22Rv1 (cell line): Measurements from ENCODE around the gene GHRH.

Source experiments
- H3K27ac ChIP-seq: fragments of 450-650 bp; 2 replicates; pipeline ENCODE4 v1.5.1; 2017
- ZFX ChIP-seq: fragments of 450-650 bp; IDR thresholded peaks from 2 replicates; pipeline ENCODE4 v1.6.1; 2017; ENCODE audit warnings: antibody characterized with exemption, borderline replicate concordance
- TF ChIP-seq, protein P1 (sequence below): fragments of 450-650 bp; IDR thresholded peaks from 2 replicates; pipeline ENCODE4 v1.5.1; 2017; ENCODE audit warnings: mild to moderate bottlenecking

Gene GHRH

DNA sequence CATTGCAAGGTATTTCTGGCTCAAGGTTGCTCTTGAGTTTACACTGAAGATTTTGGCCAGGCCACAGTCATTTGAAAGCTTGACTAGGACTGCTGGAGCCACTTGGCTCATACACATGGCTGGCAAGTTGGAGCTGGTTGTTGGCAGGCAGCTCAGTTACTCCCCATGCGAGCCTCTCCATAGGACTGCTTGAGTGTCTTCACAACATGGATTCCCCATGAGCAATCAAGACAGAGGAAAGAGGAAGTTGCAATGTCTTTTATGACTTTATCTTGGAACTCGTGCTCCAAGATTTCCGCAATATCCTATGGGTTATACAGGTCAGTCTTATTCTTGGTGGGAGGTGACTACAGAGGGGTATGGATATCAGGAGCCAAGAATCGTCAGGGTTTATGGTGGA, 26.5 kb upstream of the GHRH start:
- H3K27ac ChIP-seq: no peak overlapping the region

DNA sequence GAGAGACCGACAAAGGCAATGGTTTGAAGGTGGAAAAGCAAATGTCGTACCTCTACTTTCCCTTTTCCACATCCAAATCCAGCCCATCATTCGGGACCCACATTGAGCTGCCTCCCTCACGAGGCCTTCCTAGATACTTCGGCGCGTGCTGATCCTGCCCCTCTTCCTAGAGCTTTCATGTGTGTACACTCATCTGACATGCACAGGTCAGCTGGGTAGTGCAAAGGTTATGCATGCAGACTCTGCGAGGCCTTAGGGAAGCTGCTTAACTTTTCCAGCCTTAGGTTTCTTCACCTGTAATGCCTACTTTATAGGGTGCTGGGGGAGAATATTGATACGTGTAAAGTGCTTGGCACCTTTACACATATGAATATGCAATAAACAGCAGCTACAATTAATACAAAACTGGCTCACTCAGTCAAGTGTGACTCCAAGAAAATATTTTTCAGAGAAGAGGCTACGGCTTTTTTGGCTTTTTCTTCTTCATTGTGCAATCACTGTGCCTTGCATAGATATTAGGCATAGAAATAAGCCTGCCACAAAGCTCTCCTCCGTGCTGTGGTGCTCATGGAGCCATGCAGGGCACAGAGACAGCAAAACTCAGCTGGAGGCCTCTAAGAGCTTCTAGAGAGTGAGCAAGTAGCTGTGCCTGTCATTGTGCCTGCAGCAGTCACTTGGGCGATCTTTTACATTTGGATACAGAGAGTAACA, 24.2 kb upstream of the GHRH start:
- H3K27ac ChIP-seq: no peak overlapping the region
- TF ChIP-seq, protein P1, sequence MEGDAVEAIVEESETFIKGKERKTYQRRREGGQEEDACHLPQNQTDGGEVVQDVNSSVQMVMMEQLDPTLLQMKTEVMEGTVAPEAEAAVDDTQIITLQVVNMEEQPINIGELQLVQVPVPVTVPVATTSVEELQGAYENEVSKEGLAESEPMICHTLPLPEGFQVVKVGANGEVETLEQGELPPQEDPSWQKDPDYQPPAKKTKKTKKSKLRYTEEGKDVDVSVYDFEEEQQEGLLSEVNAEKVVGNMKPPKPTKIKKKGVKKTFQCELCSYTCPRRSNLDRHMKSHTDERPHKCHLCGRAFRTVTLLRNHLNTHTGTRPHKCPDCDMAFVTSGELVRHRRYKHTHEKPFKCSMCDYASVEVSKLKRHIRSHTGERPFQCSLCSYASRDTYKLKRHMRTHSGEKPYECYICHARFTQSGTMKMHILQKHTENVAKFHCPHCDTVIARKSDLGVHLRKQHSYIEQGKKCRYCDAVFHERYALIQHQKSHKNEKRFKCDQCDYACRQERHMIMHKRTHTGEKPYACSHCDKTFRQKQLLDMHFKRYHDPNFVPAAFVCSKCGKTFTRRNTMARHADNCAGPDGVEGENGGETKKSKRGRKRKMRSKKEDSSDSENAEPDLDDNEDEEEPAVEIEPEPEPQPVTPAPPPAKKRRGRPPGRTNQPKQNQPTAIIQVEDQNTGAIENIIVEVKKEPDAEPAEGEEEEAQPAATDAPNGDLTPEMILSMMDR: no peak
- TF ChIP-seq ZFX: no peak

More for the DNA sequence above, 26.5 kb upstream of the GHRH start:
- TF ChIP-seq, protein P1: no peak
- no peak for TF ChIP-seq ZFX

DNA sequence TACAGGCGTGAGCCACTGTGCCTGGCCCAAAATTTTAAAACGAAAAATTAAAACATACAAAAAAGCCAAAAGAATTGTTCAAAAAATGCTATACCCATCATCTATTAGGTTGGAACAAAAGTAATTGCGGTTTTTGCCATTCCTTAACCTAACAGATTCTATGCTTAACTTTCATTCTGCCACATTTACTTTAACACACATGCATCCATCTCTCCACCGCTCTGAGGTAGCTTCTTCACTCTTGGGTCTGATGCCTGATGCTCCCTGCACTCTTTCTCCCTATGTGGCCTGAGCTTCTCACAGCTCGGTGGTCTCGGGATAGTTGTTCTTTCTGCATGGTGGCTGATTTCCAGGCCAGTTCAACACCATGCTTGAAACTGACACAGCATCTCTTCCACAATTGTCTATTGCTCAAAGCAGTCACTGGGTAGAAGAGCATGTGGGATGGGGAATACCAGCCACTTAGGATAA, 23.1 kb upstream of the GHRH start:
- TF ChIP-seq, protein P1: no peak
- TF ChIP-seq ZFX: no peak
- no peak overlapping the region for H3K27ac ChIP-seq

DNA sequence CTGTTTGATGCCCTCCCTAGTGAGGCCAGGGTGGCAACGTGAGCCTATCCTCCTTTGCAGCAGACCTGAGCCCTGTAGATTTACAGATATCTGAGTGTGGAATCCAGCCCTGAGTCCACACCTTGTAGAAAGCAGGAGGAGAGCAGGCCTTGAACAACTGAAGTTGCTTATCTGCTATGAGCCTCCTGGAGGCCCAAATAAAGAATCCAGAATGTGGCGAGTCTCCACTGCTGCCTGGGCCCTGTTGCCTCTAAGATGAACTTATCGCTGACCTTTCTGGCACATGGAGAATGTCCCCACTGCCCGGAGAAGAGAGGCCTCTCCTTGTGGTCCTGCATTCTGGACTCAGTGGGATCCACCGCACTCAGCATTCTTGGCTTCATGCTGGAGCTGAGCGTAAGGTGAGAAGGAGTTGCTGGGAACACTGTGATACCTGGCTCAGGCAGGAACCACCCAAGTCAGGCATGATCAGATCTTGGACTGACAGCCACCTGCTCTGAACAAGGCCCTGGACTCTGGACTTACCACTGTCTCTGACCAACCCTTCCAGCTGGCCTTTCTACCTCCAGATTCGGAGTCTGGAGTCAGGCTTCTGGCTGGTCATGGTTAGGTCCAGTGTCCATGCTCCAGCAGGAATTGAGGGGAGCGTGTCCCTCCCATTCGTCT, 22.0 kb upstream of the GHRH start:
- no peak overlapping the region for H3K27ac ChIP-seq
- no peak for TF ChIP-seq ZFX
- TF ChIP-seq, protein P1: no peak

DNA sequence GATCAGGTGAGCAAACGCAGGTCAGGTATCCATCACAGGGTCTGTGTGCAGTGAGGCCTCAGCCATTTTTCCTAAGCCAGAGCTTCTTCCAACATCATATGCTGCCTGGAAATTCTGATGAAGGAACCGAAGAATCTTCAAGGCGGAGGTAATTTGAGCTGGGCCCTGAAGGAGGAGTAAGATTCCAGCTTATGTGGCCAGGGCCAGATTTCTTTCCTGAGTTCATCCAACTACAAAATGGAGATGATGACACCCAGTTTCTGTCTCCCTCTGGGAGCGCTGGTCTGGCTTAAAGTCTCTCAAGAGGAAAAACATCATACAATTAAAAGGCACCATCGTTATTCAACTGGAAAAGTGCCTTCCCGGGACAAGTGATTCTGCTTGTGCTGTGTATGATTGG, 20.9 kb upstream of the GHRH start:
- TF ChIP-seq, protein P1: no peak
- no peak for TF ChIP-seq ZFX
- H3K27ac ChIP-seq: no peak overlapping the region

DNA sequence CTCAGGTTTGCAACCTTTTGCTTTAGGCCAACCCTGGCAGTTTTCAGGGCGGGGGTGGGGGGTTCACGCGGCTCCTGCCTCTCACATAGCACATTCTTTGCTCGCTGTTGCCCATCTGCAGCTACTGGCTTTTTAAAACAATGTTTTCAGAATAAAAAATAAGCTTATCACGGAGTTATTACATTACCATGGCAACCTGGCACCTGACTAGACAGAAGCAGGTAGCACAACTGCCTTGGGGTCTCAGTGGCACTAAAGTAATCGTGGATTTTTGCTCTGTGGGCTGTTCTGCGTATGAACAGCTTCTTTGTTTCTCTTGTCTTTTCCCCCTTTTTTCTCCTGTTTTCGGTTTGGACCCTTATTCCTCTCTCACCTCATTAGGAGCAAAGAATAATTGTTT, 18.8 kb upstream of the GHRH start:
- no peak overlapping the region for H3K27ac ChIP-seq
- no peak for TF ChIP-seq ZFX

DNA sequence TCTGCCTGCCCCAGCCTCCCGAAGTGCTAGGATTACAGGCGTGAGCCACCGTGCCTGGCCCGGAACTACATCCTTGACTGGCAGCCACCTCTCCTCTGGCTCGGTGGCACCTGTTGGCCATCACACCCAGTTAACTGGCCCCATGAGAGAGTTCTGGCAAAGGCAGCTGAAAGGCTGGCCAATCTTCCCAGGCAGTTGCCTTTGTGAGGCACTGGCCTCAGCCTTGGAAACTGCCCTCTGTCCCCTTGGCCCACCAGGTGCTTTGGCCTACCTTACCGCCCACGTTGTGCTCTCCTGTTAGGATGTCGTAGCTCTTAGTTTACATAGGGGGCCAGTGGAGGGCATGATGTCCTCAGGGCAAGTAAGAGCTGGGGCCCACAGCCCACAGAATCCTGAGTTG, 18.2 kb upstream of the GHRH start:
- H3K27ac ChIP-seq: no peak overlapping the region
- TF ChIP-seq, protein P1: no peak
- TF ChIP-seq ZFX: no peak
